Measurements from ENCODE around the gene SDHB.

Gene SDHB

GRCh38 chr1:16996845-16997244, 57.0 kb downstream of the SDHB start:
- TF ChIP-seq CTCF (IDR thresholded peaks at IDR 0.05; ENCODE audit: extremely low read depth, missing control alignments) = no peak
- DNase-seq (ENCODE audit: low spot score) = no peak

DNA sequence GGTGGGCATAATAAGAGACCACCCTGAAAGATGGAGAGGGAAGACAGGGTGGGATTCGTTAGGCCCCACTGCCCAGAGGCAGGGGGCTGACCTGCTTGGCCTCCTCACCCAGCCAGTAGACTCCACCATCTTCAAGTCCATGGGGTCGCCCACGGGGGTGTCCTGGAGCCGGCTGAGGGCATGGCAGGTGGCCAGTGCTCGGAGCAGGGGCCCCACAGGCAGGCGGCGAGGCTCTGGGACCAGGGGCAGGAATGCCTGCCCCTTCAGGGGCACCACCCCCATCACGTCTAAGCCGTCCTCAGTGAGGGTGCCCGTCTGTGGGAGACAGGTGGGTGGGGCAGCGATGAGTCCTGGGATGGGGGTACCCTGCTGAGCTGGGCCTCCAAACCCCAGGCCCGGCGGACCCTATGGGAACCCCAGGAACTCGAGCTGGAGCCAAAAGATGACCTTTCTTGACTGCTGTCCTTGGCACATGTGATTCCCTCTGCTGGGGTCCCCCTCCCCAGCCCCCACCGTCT, 60.3 kb downstream of the SDHB start:
- no peak for TF ChIP-seq CTCF (IDR thresholded peaks at IDR 0.05; ENCODE audit: extremely low read depth, missing control alignments)
- DNase-seq (ENCODE audit: low spot score) = no peak

DNA sequence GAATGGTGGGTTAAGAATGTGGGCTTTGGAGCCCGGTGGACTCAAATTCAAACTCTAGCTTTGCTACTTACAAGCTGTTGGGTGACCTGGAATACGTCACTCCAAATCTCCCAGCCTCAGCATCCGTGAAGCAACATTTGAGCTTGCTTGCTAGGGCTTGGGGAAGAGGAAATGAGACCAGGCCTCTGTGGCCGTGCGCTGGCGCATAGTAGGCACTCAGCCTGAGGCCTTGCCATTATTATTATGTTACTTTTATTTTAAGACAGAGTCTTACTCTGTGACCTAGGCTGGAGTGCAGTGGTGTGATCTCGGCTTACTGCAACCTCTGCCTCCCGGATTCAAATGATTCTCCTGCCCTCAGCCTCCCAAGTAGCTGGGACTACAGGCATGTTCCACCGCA, 61.2 kb downstream of the SDHB start:
- no peak for DNase-seq (ENCODE audit: low spot score)
- no peak for TF ChIP-seq CTCF (IDR thresholded peaks at IDR 0.05; ENCODE audit: extremely low read depth, missing control alignments)

DNA sequence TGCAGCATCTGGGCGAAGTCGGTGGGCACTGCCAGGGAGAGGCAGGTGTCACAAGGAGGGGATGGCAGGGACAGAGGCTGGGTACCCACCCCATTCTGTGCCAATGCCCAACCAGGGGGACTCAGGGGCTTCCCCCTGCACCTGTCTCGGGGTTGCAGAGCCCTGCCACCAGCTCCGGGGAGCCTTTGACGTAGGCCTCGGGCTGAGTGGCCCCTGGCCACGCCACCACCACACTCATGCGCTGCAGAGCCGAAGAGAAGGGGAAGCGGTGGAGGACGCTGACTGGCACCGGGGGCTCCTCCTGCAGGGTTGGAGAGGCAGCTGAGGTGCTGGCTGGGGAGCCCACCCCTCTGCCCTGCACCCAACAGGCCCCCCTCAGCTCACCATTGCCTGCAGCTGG, 61.7 kb downstream of the SDHB start:
- no peak for TF ChIP-seq CTCF (IDR thresholded peaks at IDR 0.05; ENCODE audit: extremely low read depth, missing control alignments)
- DNase-seq (ENCODE audit: low spot score) = no peak

DNA sequence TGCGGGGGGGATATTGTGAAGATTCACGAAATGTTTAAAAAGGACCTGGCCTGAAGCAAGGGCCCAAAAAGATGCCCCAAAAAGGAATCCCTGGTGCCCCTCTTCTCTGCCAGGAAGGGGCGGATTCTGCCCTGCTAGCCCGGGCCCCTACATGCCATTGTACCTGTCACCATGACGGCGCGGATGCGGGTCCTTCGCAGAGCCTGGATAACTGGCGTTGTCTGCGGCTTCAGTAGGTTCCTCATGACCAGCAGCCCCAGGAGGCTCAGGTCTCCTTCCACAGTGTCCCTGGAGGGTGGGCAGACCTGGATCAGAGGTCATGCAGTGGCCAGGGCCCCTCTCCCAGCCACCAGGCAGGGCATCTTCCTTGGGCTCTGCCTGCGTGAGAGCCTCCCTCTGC, 62.3 kb downstream of the SDHB start:
- no peak for DNase-seq (ENCODE audit: low spot score)

DNA sequence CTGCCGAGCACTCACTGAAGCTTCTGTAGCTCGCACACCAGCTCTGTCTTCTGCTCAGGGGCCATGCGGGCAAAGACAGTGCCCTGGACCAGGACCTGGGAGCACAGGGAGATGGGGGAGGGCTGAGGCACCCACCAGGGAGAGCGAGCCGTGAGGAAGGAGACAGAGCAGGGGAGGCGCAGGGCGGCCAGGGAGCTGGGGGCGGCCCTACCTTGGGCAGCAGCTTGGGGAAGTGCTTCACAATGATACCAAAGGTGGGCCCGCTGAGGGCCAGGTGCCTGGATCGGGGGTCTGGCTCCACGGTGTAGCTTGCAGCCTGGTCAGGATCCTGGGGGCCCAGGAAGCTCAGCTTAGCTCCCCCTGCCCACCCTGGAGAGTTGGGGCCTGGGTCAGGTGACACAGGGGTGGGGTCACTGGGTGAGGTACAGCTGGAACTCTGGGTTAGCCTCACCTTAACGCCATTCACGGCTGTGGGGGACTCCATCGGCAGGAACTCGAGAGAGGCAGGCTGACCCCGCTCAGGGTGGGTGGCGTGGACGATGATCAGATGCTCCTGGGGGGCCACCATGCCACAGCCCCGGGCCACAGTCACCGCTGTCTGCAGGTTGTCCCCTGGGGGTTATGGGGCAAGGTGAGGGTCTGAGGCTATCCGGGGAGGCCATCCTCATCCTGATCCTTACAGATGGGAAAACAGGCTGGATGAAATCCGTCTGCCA, 64.0 kb downstream of the SDHB start:
- DNase-seq (ENCODE audit: low spot score) = no peak
- TF ChIP-seq CTCF (IDR thresholded peaks at IDR 0.05; ENCODE audit: extremely low read depth, missing control alignments) = no peak

More for the DNA sequence above, 62.3 kb downstream of the SDHB start:
- no peak for TF ChIP-seq CTCF (IDR thresholded peaks at IDR 0.05; ENCODE audit: extremely low read depth, missing control alignments)

GRCh38 chr1:16988210-16988609, 65.6 kb downstream of the SDHB start:
- TF ChIP-seq CTCF (IDR thresholded peaks at IDR 0.05; ENCODE audit: extremely low read depth, missing control alignments) = no peak
- DNase-seq (ENCODE audit: low spot score) = no peak
